ENCODE results near the gene RANBP17.

RANBP17 gene

DNA sequence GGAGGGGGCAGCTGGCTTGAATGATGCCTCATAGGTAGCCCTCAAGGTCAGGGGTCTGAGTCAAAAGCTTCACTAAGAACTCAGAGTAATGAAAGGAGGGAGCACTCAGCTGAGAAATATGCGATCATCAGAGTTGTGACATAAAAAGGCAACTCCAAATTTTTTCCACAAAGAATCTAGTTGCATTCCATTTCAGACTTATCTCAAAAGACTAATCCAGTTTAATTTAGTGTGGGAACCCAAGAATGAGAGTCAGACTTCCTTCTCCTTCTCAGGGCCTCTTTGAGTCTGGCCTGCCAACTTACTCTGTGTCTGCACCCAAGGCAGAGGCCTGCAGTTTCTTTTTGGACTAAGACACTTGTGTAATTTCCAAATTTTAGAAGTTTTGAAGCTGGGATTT is 43.6 kb upstream of the RANBP17 start:
- no peak for DNase-seq (ENCODE audit: low read depth in 1 of 2, low spot score in 1 of 2)
- no peak for TF ChIP-seq GABPA (IDR thresholded peaks at IDR 0.05; ENCODE audit: low read depth)

DNA sequence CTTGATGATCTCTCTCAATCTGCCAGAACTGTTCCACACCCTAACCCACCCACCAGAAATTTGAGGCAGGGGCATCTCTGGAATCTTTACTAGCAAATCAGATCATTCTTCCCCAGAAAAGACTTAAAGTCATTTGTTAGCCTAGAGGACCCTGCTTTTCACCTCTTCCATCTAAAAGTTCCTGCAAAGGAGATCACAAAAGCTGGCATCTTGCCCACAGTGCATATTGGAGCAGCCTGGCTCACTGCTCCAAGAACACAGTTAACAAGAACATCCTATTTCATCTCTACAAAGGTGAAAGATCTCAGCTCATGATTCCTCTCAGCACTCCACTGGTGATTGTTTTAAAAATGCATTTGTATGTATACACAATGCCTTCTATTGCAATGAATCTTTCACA is 42.0 kb upstream of the RANBP17 start:
- TF ChIP-seq, protein P1, sequence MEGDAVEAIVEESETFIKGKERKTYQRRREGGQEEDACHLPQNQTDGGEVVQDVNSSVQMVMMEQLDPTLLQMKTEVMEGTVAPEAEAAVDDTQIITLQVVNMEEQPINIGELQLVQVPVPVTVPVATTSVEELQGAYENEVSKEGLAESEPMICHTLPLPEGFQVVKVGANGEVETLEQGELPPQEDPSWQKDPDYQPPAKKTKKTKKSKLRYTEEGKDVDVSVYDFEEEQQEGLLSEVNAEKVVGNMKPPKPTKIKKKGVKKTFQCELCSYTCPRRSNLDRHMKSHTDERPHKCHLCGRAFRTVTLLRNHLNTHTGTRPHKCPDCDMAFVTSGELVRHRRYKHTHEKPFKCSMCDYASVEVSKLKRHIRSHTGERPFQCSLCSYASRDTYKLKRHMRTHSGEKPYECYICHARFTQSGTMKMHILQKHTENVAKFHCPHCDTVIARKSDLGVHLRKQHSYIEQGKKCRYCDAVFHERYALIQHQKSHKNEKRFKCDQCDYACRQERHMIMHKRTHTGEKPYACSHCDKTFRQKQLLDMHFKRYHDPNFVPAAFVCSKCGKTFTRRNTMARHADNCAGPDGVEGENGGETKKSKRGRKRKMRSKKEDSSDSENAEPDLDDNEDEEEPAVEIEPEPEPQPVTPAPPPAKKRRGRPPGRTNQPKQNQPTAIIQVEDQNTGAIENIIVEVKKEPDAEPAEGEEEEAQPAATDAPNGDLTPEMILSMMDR (IDR thresholded peaks at IDR 0.05; ENCODE audit: insufficient read depth, low read length): no peak
- TF ChIP-seq SPI1 (IDR thresholded peaks at IDR 0.05; ENCODE audit: borderline replicate concordance, low read depth) (no peak), GABPA (IDR thresholded peaks at IDR 0.05; ENCODE audit: low read depth) (no peak)
- no peak overlapping the region for H3K4me3 ChIP-seq (replicated peaks; ENCODE audit: insufficient read depth, low read length)
- no peak for DNase-seq (ENCODE audit: low read depth in 1 of 2, low spot score in 1 of 2)
- no peaks in the 10 kb centered on the region for H3K27me3 ChIP-seq (ENCODE audit: insufficient read depth, poor library complexity, severe bottlenecking)
- no peak overlapping the region for H3K27ac ChIP-seq (replicated peaks)

More for the DNA sequence above, 43.6 kb upstream of the RANBP17 start:
- H3K27me3 ChIP-seq (ENCODE audit: insufficient read depth, poor library complexity, severe bottlenecking): no peaks in the 10 kb centered on the region
- H3K4me3 ChIP-seq (replicated peaks; ENCODE audit: insufficient read depth, low read length): no peak overlapping the region
- no peak overlapping the region for H3K27ac ChIP-seq (replicated peaks)

- Histone ChIP-seq H3K4me3 (replicated peaks; ENCODE audit: insufficient read depth, low read length) (no peak overlapping the region), H3K27me3 (ENCODE audit: insufficient read depth, poor library complexity, severe bottlenecking) (no peaks in the 10 kb centered on the region), H3K27ac (replicated peaks) (no peak overlapping the region)
- DNase-seq (ENCODE audit: low read depth in 1 of 2, low spot score in 1 of 2): no peak
- TF ChIP-seq, protein P1 (IDR thresholded peaks at IDR 0.05; ENCODE audit: insufficient read depth, low read length): no peak
- TF ChIP-seq POLR2AphosphoS5 (IDR thresholded peaks at IDR 0.05; ENCODE audit: low read depth) (no peak), SPI1 (IDR thresholded peaks at IDR 0.05; ENCODE audit: borderline replicate concordance, low read depth) (no peak), GABPA (IDR thresholded peaks at IDR 0.05; ENCODE audit: low read depth) (no peak)
- TF ChIP-seq, protein P2, sequence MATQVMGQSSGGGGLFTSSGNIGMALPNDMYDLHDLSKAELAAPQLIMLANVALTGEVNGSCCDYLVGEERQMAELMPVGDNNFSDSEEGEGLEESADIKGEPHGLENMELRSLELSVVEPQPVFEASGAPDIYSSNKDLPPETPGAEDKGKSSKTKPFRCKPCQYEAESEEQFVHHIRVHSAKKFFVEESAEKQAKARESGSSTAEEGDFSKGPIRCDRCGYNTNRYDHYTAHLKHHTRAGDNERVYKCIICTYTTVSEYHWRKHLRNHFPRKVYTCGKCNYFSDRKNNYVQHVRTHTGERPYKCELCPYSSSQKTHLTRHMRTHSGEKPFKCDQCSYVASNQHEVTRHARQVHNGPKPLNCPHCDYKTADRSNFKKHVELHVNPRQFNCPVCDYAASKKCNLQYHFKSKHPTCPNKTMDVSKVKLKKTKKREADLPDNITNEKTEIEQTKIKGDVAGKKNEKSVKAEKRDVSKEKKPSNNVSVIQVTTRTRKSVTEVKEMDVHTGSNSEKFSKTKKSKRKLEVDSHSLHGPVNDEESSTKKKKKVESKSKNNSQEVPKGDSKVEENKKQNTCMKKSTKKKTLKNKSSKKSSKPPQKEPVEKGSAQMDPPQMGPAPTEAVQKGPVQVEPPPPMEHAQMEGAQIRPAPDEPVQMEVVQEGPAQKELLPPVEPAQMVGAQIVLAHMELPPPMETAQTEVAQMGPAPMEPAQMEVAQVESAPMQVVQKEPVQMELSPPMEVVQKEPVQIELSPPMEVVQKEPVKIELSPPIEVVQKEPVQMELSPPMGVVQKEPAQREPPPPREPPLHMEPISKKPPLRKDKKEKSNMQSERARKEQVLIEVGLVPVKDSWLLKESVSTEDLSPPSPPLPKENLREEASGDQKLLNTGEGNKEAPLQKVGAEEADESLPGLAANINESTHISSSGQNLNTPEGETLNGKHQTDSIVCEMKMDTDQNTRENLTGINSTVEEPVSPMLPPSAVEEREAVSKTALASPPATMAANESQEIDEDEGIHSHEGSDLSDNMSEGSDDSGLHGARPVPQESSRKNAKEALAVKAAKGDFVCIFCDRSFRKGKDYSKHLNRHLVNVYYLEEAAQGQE (IDR thresholded peaks at IDR 0.05; ENCODE audit: insufficient replicate concordance, low read depth): no peak
Observed at GRCh38 chr5:170821257-170821800, 40.5 kb upstream of the RANBP17 start.

- no peak overlapping the region for H3K27ac ChIP-seq (replicated peaks)
- TF ChIP-seq SPI1 (IDR thresholded peaks at IDR 0.05; ENCODE audit: borderline replicate concordance, low read depth): no peak
- TF ChIP-seq POLR2AphosphoS5 (IDR thresholded peaks at IDR 0.05; ENCODE audit: low read depth): no peak
- TF ChIP-seq, protein P2 (IDR thresholded peaks at IDR 0.05; ENCODE audit: insufficient replicate concordance, low read depth): no peak
- TF ChIP-seq GABPA (IDR thresholded peaks at IDR 0.05; ENCODE audit: low read depth): no peak
- TF ChIP-seq, protein P1 (IDR thresholded peaks at IDR 0.05; ENCODE audit: insufficient read depth, low read length): no peak
Observed at GRCh38 chr5:170826117-170826516, 35.7 kb upstream of the RANBP17 start.

More at GRCh38 chr5:170826117-170826516, 35.7 kb upstream of the RANBP17 start:
- no peaks in the 10 kb centered on the region for H3K27me3 ChIP-seq (ENCODE audit: insufficient read depth, poor library complexity, severe bottlenecking)
- H3K4me3 ChIP-seq (replicated peaks; ENCODE audit: insufficient read depth, low read length): no peak overlapping the region
- DNase-seq (ENCODE audit: low read depth in 1 of 2, low spot score in 1 of 2): no peak

Data from HL-60 (cell line).